K562 (cell line): ENCODE measurements around the gene AGPAT4. TPM values are rescaled to one million over a fixed set of nuclear protein-coding genes. Genes with fewer than 3 reads are reported as not detected.

Experiments
- HES1 ChIP-seq: fragments of 450-650 bp; IDR thresholded peaks from 2 replicates; pipeline ENCODE4 v1.6.1; 2016; ENCODE audit warnings: low read depth, mild to moderate bottlenecking, moderate library complexity
- LEF1 ChIP-seq: fragments of 450-650 bp; IDR thresholded peaks from 2 replicates; pipeline ENCODE4 v1.6.1; 2016; ENCODE audit warnings: mild to moderate bottlenecking
- MGA ChIP-seq: fragments of 450-650 bp; IDR thresholded peaks from 2 replicates; pipeline ENCODE4 v1.6.1; 2016; ENCODE audit warnings: mild to moderate bottlenecking, moderate library complexity
- MNT ChIP-seq, 2 experiments: fragments of 450-650 bp; conservative IDR thresholded peaks; 2 replicates each; pipeline ENCODE4 v1.6.1; 2017; ENCODE audit warnings: mild to moderate bottlenecking in 2 of 2, moderate library complexity in 2 of 2
- MYBL2 ChIP-seq, 2 experiments: fragments of 450-650 bp in 1 of 2; sonication (generic) in 1 of 2; formaldehyde crosslinking in 1 of 2; IDR thresholded peaks; 2 replicates each; pipeline versions ENCODE4 v1.6.1 to v1.8.1; 2017 to 2022; ENCODE audit warnings: borderline replicate concordance in 1 of 2, inconsistent platforms in 1 of 2, low read depth in 1 of 2, mild to moderate bottlenecking in 1 of 2, missing genetic modification reagents in 1 of 2, moderate library complexity in 1 of 2
- POLR2AphosphoS5 ChIP-seq: IDR thresholded peaks from 2 replicates; pipeline ENCODE4 v1.6.1; 2011; ENCODE audit warnings: mild to moderate bottlenecking, low read depth, low read length, moderate library complexity; ENCODE audit not compliant: control insufficient read depth, insufficient read depth
- PREB ChIP-seq: sonication (generic); formaldehyde crosslinking; IDR thresholded peaks from 2 replicates; pipeline ENCODE4 v1.8.1; 2023; ENCODE audit warnings: mild to moderate bottlenecking, missing genetic modification reagents
- SMAD4 ChIP-seq: fragments of 250-450 bp; sonication (Bioruptor Pico); conservative IDR thresholded peaks from 2 replicates; pipeline ENCODE4 v1.8.0; 2021; ENCODE audit warnings: inconsistent platforms, mild to moderate bottlenecking, moderate library complexity
- USF1 ChIP-seq: sonication (generic); formaldehyde crosslinking; IDR thresholded peaks from 2 replicates; pipeline ENCODE4 v1.9.0; 2022; ENCODE audit warnings: mild to moderate bottlenecking, missing genetic modification reagents
- ZFPM2 ChIP-seq: fragments of 250-450 bp; sonication (Bioruptor Pico); IDR thresholded peaks from 2 replicates; pipeline ENCODE4 v1.5.1; 2022; ENCODE audit warnings: mild to moderate bottlenecking
- ZNF644 ChIP-seq: fragments of 200-800 bp; sonication (Bioruptor generic); IDR thresholded peaks from 2 replicates; pipeline ENCODE4 v1.6.1; 2016; ENCODE audit warnings: low read depth, missing genetic modification characterization, missing compliant biosample characterization
- polyA plus RNA-seq, 8 experiments: library from polyadenylated mRNA; depleted of rRNA in 4 of 8; stranded (reverse) in 5 of 8; unstranded in 3 of 8; fragments of >200 nt; fragmentation: Nextera tagmentation in 2 of 8; fragmentation: Illumina TruSeq in 1 of 8; extraction: Ambion mirVana in 2 of 8; extraction: Trizol in 1 of 8; gene quantifications; 2 replicates each; pipeline versions ENCODE4 v1.2.1 to v1.2.3, GENCODE V29; 2011 to 2014; ENCODE audit warnings: inconsistent platforms in 1 of 8, missing spikeins in 1 of 8
- total RNA-seq, 7 experiments: library from RNA; depleted of rRNA in 6 of 7; stranded (reverse); fragments of >200 nt in 6 of 7; fragmentation: Illumina TruSeq in 2 of 7; extraction: Trizol in 2 of 7; gene quantifications; 2 replicates each; pipeline versions ENCODE4 v1.2.1 to v1.2.3, GENCODE V29; 2011 to 2021; ENCODE audit warnings: low replicate concordance in 1 of 7

The AGPAT4 gene
- total and polyA plus RNA-seq, 9 of the 15 experiments (the other 6 are each of a cell fraction or from before 2014, with no cell fraction given) = 2.2 to 15.0 (median 5.7) TPM

- TF ChIP-seq MGA = peak; percentile 61
- TF ChIP-seq POLR2AphosphoS5 = peak; percentile 70
- TF ChIP-seq LEF1 = 0 out of 2 replicates have a peak, but pooled peaks have one; percentile 28
- peak; percentile 85 for TF ChIP-seq MYBL2 (IDR thresholded peaks at IDR 0.05; ENCODE audit: low read depth)
- no peak for TF ChIP-seq MYBL2 (CRISPR knock-in tag; IDR thresholded peaks at IDR 0.05; ENCODE audit: borderline replicate concordance)
- peak; percentile 88 for TF ChIP-seq USF1
- no peak for TF ChIP-seq HES1
- TF ChIP-seq ZFPM2 (CRISPR knock-in tag) = no peak
- peak; percentile 60; the same call in 1 of the 2 replicates for TF ChIP-seq ZNF644 (tag)
- TF ChIP-seq SMAD4 (CRISPR knock-in tag) = peak; percentile 62; the same call in 1 of the 2 replicates
- no peak for TF ChIP-seq PREB
- peak; percentile 33 to 45; a peak in 1 of 4 replicates for TF ChIP-seq MNT (conservative IDR thresholded peaks at IDR 0.05)
These were observed 59.1 kb downstream of the AGPAT4 start (continued) for GRCh38 chr6:161214722-161215121.
